SK-N-SH treated with all-trans-retinoic acid at 6 μM for 48 hours (cell line): ENCODE data around the gene KCNH1.

Experiments
- ATAC-seq: fragments of 200-7000 bp; cut with Tn5 transposase; 3 replicates; pipeline ENCODE4 v1.9.1; 2020; ENCODE audit warnings: mild to moderate bottlenecking, moderate library complexity
- ARNTL ChIP-seq: fragments of 450-650 bp; formaldehyde crosslinking; IDR thresholded peaks from 2 replicates; pipeline ENCODE4 v1.5.0; 2020; ENCODE audit warnings: low read depth, mild to moderate bottlenecking, moderate library complexity, borderline replicate concordance
- BACH2 ChIP-seq: fragments of 250-450 bp; sonication (Bioruptor Pico); IDR thresholded peaks from 2 replicates; pipeline ENCODE4 v1.9.0; 2021; ENCODE audit warnings: mild to moderate bottlenecking, borderline replicate concordance
- CREB5 ChIP-seq: fragments of 250-450 bp; sonication (Bioruptor Pico); IDR thresholded peaks from 2 replicates; pipeline ENCODE4 v1.5.1; 2020; ENCODE audit warnings: low read depth, mild to moderate bottlenecking, moderate library complexity
- CSRNP3 ChIP-seq: fragments of 250-450 bp; sonication (Bioruptor Pico); IDR thresholded peaks from 2 replicates; pipeline ENCODE4 v1.5.1; 2021; ENCODE audit warnings: mild to moderate bottlenecking, moderate library complexity
- GLIS3 ChIP-seq: fragments of 250-450 bp; sonication (Bioruptor Pico); IDR thresholded peaks from 2 replicates; pipeline ENCODE4 v1.5.0; 2020; ENCODE audit warnings: mild to moderate bottlenecking, moderate library complexity
- ISL1 ChIP-seq: fragments of 250-450 bp; sonication (Bioruptor Pico); IDR thresholded peaks from 2 replicates; pipeline ENCODE4 v2.1.2; 2022; ENCODE audit warnings: mild to moderate bottlenecking, moderate library complexity
- OSR1 ChIP-seq: fragments of 250-450 bp; sonication (Bioruptor Pico); IDR thresholded peaks from 2 replicates; pipeline ENCODE4 v1.8.0; 2022; ENCODE audit warnings: moderate library complexity, mild to moderate bottlenecking, inconsistent platforms
- PATZ1 ChIP-seq: fragments of 250-450 bp; sonication (Bioruptor Pico); IDR thresholded peaks from 2 replicates; pipeline ENCODE4 v1.8.0; 2020; ENCODE audit warnings: mild to moderate bottlenecking, moderate library complexity, borderline replicate concordance
- POU6F1 ChIP-seq: fragments of 250-450 bp; sonication (Bioruptor Pico); IDR thresholded peaks from 2 replicates; pipeline ENCODE4 v1.8.0; 2021; ENCODE audit warnings: low read depth, mild to moderate bottlenecking, moderate library complexity, borderline replicate concordance
- PPARA ChIP-seq: fragments of 250-450 bp; sonication (Bioruptor Pico); IDR thresholded peaks from 2 replicates; pipeline ENCODE4 v1.5.0; 2020; ENCODE audit warnings: mild to moderate bottlenecking, borderline replicate concordance
- RARB ChIP-seq: fragments of 250-450 bp; sonication (Bioruptor Pico); IDR thresholded peaks from 2 replicates; pipeline ENCODE4 v1.8.0; 2021; ENCODE audit warnings: mild to moderate bottlenecking, moderate library complexity
- SNAI2 ChIP-seq: fragments of 250-450 bp; sonication (Bioruptor Pico); IDR thresholded peaks from 2 replicates; pipeline ENCODE4 v1.5.0; 2020; ENCODE audit warnings: mild to moderate bottlenecking, moderate library complexity
- TCF4 ChIP-seq: fragments of 250-450 bp; sonication (Bioruptor Pico); IDR thresholded peaks from 2 replicates; pipeline ENCODE4 v1.8.0; 2021; ENCODE audit warnings: mild to moderate bottlenecking, moderate library complexity, borderline replicate concordance
- TOX ChIP-seq: fragments of 250-450 bp; sonication (Bioruptor Pico); IDR thresholded peaks from 2 replicates; pipeline ENCODE4 v1.8.0; 2021; ENCODE audit warnings: mild to moderate bottlenecking, moderate library complexity, borderline replicate concordance
- TSHZ2 ChIP-seq: fragments of 250-450 bp; sonication (Bioruptor Pico); IDR thresholded peaks from 2 replicates; pipeline ENCODE4 v1.5.0; 2020; ENCODE audit warnings: mild to moderate bottlenecking, moderate library complexity
- ZFP3 ChIP-seq: fragments of 250-450 bp; sonication (Bioruptor Pico); IDR thresholded peaks from 2 replicates; pipeline ENCODE4 v1.5.0; 2020; ENCODE audit warnings: mild to moderate bottlenecking, moderate library complexity
- ZFP30 ChIP-seq: fragments of 450-650 bp; formaldehyde crosslinking; IDR thresholded peaks from 2 replicates; pipeline ENCODE4 v1.5.0; 2022; ENCODE audit warnings: mild to moderate bottlenecking, moderate library complexity
- ZNF565 ChIP-seq: fragments of 450-650 bp; formaldehyde crosslinking; conservative IDR thresholded peaks from 2 replicates; pipeline ENCODE4 v1.5.0; 2020; ENCODE audit warnings: low read depth, mild to moderate bottlenecking, moderate library complexity
- ZNF70 ChIP-seq: fragments of 450-650 bp; formaldehyde crosslinking; IDR thresholded peaks from 2 replicates; pipeline ENCODE4 v1.5.0; 2020; ENCODE audit warnings: mild to moderate bottlenecking, moderate library complexity
- ZNF8 ChIP-seq: fragments of 450-650 bp; formaldehyde crosslinking; IDR thresholded peaks from 2 replicates; pipeline ENCODE4 v1.5.0; 2020; ENCODE audit warnings: mild to moderate bottlenecking, moderate library complexity

The KCNH1 gene

GRCh38 chr1:210792250-210793102, 341.5 kb downstream of the KCNH1 start:
- TF ChIP-seq ISL1 (peak; percentile 51), ARNTL (no peak)
- peak; percentile 99 for ATAC-seq

- ATAC-seq, result no peak
- TF ChIP-seq ZNF565 (CRISPR knock-in tag) (no peak), ZNF8 (CRISPR knock-in tag) (no peak), ZFP3 (CRISPR knock-in tag) (no peak)
- TF ChIP-seq, all 23 proteins: peak for 0
Measured at GRCh38 chr1:210790196-210790595, 343.8 kb downstream of the KCNH1 start.

GRCh38 chr1:210787800-210788199, 346.1 kb downstream of the KCNH1 start:
- peak; percentile 70 for TF ChIP-seq TCF4 (CRISPR knock-in tag)
- no peak for TF ChIP-seq CSRNP3
- TF ChIP-seq GLIS3 (CRISPR knock-in tag), result 0 out of 2 replicates have a peak, but pooled peaks have one; percentile 1
- TF ChIP-seq TSHZ2 (CRISPR knock-in tag), result peak; percentile 16; the same call in 1 of the 2 replicates
- TF ChIP-seq ISL1, result peak; percentile 42
- ATAC-seq, result no peak

GRCh38 chr1:210786546-210786945, 347.4 kb downstream of the KCNH1 start:
- ATAC-seq, result no peak
- TF ChIP-seq BACH2 (no peak), SNAI2 (no peak), TOX (CRISPR knock-in tag) (no peak), CSRNP3 (no peak), ZFP3 (CRISPR knock-in tag) (no peak), ARNTL (no peak), OSR1 (CRISPR knock-in tag) (no peak), ZFP30 (no peak), ISL1 (no peak), TSHZ2 (CRISPR knock-in tag) (no peak), ZNF70 (CRISPR knock-in tag) (no peak), ZNF8 (CRISPR knock-in tag) (no peak), GLIS3 (CRISPR knock-in tag) (no peak), RARB (CRISPR knock-in tag) (no peak), POU6F1 (CRISPR knock-in tag) (no peak), CREB5 (CRISPR knock-in tag) (no peak), PPARA (CRISPR knock-in tag) (no peak), PATZ1 (CRISPR knock-in tag) (no peak)
